Measurements from ENCODE around the gene SLC45A3.

SLC45A3 gene

DNA sequence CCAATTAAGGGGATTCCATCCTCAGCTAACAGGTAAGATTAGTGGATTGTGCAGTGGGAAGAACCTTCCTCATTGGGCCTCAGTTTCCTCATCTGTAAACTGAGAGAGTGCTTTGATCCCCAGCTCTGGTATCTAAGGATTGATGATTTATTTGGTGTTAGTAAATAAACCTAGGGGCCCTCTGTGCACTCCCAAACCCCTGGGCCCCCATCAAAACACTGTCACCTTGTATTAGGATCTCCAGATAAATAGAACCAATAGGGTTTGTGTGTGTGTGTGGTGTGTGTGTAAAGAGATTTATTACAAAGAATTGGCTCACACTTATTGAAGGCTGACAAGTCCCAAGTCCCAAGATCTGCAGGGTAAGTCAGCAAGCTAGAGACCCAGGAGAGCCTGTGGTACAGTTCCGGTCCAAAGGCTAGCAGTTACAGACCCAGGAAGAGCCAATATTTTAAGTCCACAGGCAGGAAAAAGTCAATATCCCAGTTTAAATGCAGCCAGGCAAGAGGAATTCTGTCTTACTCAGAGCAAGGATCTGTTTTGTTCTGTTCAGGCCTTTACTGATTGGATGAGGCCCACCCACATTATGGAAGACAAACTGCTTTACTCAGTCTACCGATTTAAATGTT is 37.5 kb downstream of the SLC45A3 start:
- no peak overlapping the region for H3K9ac ChIP-seq (ENCODE audit: low read length)
- no peak overlapping the region for H3K4me2 ChIP-seq (ENCODE audit: low read length)
- no peaks in the 10 kb centered on the region for H3K79me2 ChIP-seq (ENCODE audit: insufficient read depth, low read length)
- no peak overlapping the region for H3K4me3 ChIP-seq (ENCODE audit: low read depth, low read length, poor library complexity, severe bottlenecking)
- no peaks in the 10 kb centered on the region for H3K9me3 ChIP-seq (ENCODE audit: low read length)
- no peak for TF ChIP-seq EZH2 (IDR thresholded peaks at IDR 0.05; ENCODE audit: borderline replicate concordance, low read length)
- TF ChIP-seq, protein P1, sequence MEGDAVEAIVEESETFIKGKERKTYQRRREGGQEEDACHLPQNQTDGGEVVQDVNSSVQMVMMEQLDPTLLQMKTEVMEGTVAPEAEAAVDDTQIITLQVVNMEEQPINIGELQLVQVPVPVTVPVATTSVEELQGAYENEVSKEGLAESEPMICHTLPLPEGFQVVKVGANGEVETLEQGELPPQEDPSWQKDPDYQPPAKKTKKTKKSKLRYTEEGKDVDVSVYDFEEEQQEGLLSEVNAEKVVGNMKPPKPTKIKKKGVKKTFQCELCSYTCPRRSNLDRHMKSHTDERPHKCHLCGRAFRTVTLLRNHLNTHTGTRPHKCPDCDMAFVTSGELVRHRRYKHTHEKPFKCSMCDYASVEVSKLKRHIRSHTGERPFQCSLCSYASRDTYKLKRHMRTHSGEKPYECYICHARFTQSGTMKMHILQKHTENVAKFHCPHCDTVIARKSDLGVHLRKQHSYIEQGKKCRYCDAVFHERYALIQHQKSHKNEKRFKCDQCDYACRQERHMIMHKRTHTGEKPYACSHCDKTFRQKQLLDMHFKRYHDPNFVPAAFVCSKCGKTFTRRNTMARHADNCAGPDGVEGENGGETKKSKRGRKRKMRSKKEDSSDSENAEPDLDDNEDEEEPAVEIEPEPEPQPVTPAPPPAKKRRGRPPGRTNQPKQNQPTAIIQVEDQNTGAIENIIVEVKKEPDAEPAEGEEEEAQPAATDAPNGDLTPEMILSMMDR (IDR thresholded peaks at IDR 0.05; ENCODE audit: low read length), result no peak
- no peaks in the 10 kb centered on the region for H3K9me2 ChIP-seq (ENCODE audit: low read depth, low read length)
- no peaks in the 10 kb centered on the region for H3K36me3 ChIP-seq (ENCODE audit: insufficient read depth, low read length)
- no peaks in the 10 kb centered on the region for H3F3A ChIP-seq (ENCODE audit: insufficient read depth, low read length)
- H4K20me1 ChIP-seq (ENCODE audit: insufficient read depth, low read length), result no peaks in the 10 kb centered on the region
- no peak overlapping the region for H2AFZ ChIP-seq (ENCODE audit: low read length)
- no peaks in the 10 kb centered on the region for H3K4me1 ChIP-seq (ENCODE audit: insufficient read depth, low read length, severe bottlenecking)
- no peaks in the 10 kb centered on the region for H3K27me3 ChIP-seq (ENCODE audit: insufficient read depth, low read length)
- no peak overlapping the region for H3K27ac ChIP-seq (ENCODE audit: low read depth, low read length, poor library complexity, severe bottlenecking)

DNA sequence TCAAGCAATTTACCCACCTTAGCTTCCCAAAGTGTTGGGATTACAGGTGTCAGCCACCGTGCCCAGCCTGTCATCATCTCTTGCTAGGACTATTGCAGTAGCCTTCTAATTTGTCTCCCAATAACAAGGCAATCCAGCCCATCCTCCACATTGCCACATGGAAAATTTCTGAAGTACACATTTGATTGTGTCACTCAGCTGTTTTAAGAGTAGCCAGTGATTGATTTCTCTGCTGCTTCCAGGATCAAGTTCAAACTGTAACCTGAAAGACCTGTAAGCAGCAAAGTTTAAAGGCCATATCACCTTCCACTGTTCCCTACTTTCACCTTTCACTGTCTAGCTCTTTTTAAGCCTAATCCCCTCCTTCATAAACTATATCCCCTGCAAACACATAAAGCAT is 40.7 kb downstream of the SLC45A3 start:
- Histone ChIP-seq H3K9me2 (ENCODE audit: low read depth, low read length) (no peaks in the 10 kb centered on the region), H3F3A (ENCODE audit: insufficient read depth, low read length) (no peaks in the 10 kb centered on the region), H3K27me3 (ENCODE audit: insufficient read depth, low read length) (no peaks in the 10 kb centered on the region), H3K4me2 (ENCODE audit: low read length) (no peak overlapping the region), H3K4me1 (ENCODE audit: insufficient read depth, low read length, severe bottlenecking) (no peaks in the 10 kb centered on the region), H3K4me3 (ENCODE audit: low read depth, low read length, poor library complexity, severe bottlenecking) (no peak overlapping the region), H3K9me3 (ENCODE audit: low read length) (no peaks in the 10 kb centered on the region), H3K79me2 (ENCODE audit: insufficient read depth, low read length) (no peaks in the 10 kb centered on the region), H4K20me1 (ENCODE audit: insufficient read depth, low read length) (no peaks in the 10 kb centered on the region), H3K27ac (ENCODE audit: low read depth, low read length, poor library complexity, severe bottlenecking) (no peak overlapping the region), H2AFZ (ENCODE audit: low read length) (no peak overlapping the region), H3K9ac (ENCODE audit: low read length) (no peak overlapping the region), H3K36me3 (ENCODE audit: insufficient read depth, low read length) (no peaks in the 10 kb centered on the region)
- TF ChIP-seq, protein P1 (IDR thresholded peaks at IDR 0.05; ENCODE audit: low read length), result no peak
- no peak for TF ChIP-seq EZH2 (IDR thresholded peaks at IDR 0.05; ENCODE audit: borderline replicate concordance, low read length)

DNA sequence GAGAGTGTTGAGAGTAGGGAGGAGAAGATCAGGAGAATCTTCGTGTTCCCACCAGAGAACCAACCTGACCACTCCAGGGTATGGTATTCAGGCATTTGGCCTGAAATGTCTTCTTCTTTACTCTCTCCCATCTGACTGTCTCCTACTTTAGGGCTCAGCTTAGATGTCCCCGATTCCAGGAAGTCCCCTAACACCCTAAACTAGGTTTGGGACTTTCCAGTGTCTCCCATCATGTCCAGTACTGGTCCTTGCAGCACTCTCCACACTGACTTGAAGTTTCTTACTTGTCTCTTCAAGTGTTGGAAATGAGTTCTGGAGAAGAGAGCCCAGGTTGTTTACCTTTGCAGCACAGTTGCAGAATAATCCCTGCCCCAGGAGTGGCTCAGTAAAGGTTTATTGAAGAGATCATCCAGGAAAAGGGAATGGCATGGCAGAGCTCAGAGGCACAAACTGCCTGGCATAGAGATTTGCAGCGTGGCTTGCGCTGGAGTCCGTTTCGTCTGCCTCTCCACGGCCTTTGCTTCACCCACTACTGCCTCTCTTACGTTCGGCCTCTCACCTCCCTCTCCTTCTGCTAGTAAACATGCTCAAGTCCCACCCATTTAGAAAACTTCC is 42.3 kb downstream of the SLC45A3 start:
- Histone ChIP-seq H3K4me3 (ENCODE audit: low read depth, low read length, poor library complexity, severe bottlenecking) (no peak overlapping the region), H3K36me3 (ENCODE audit: insufficient read depth, low read length) (no peaks in the 10 kb centered on the region), H2AFZ (ENCODE audit: low read length) (no peak overlapping the region), H3K4me2 (ENCODE audit: low read length) (no peak overlapping the region), H3K9ac (ENCODE audit: low read length) (no peak overlapping the region), H3K9me2 (ENCODE audit: low read depth, low read length) (no peaks in the 10 kb centered on the region), H4K20me1 (ENCODE audit: insufficient read depth, low read length) (no peaks in the 10 kb centered on the region), H3K79me2 (ENCODE audit: insufficient read depth, low read length) (no peaks in the 10 kb centered on the region), H3K9me3 (ENCODE audit: low read length) (no peaks in the 10 kb centered on the region), H3F3A (ENCODE audit: insufficient read depth, low read length) (no peaks in the 10 kb centered on the region), H3K27ac (ENCODE audit: low read depth, low read length, poor library complexity, severe bottlenecking) (no peak overlapping the region), H3K4me1 (ENCODE audit: insufficient read depth, low read length, severe bottlenecking) (no peaks in the 10 kb centered on the region), H3K27me3 (ENCODE audit: insufficient read depth, low read length) (no peaks in the 10 kb centered on the region)
- TF ChIP-seq, protein P1 (IDR thresholded peaks at IDR 0.05; ENCODE audit: low read length), result no peak
- no peak for TF ChIP-seq EZH2 (IDR thresholded peaks at IDR 0.05; ENCODE audit: borderline replicate concordance, low read length)

All from OCI-LY1 (cell line).